ENCODE data around the gene GLUD2.

GLUD2 gene

DNA sequence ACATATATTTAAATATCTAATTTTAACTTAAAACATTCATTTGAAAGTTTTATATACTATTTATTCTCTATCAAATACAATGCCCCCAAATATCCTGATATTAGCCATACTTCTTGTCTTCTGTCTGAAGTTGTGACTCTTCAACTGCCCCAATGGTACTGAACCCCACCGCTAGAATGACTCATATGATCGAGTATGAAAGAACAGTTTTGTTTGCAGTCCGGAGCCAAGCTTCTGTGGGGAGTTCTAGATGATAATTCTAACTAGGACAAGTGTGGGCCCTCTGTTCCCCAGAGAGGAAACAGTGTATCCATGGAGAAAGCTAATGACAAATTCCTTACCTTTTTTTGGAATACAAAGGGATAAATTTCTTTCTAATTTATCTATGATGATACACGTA is 37.2 kb upstream of the GLUD2 start:
- Histone ChIP-seq H3K4me2 (ENCODE audit: low read length) (no peak overlapping the region), H3K36me3 (ENCODE audit: control insufficient read depth, insufficient read depth, low read length) (no peaks in the 10 kb centered on the region), H3K9me3 (ENCODE audit: control insufficient read depth, low read length) (no peaks in the 10 kb centered on the region), H3K4me3 (ENCODE audit: low read depth, low read length) (no peak overlapping the region), H3K4me1 (no peaks in the 10 kb centered on the region), H3K79me2 (no peaks in the 10 kb centered on the region), H3K9ac (no peak overlapping the region), H2AFZ (no peak overlapping the region), H3K27me3 (ENCODE audit: control insufficient read depth, insufficient read depth, low read length) (no peaks in the 10 kb centered on the region), H3K27ac (no peak overlapping the region)
- TF ChIP-seq, protein P1, sequence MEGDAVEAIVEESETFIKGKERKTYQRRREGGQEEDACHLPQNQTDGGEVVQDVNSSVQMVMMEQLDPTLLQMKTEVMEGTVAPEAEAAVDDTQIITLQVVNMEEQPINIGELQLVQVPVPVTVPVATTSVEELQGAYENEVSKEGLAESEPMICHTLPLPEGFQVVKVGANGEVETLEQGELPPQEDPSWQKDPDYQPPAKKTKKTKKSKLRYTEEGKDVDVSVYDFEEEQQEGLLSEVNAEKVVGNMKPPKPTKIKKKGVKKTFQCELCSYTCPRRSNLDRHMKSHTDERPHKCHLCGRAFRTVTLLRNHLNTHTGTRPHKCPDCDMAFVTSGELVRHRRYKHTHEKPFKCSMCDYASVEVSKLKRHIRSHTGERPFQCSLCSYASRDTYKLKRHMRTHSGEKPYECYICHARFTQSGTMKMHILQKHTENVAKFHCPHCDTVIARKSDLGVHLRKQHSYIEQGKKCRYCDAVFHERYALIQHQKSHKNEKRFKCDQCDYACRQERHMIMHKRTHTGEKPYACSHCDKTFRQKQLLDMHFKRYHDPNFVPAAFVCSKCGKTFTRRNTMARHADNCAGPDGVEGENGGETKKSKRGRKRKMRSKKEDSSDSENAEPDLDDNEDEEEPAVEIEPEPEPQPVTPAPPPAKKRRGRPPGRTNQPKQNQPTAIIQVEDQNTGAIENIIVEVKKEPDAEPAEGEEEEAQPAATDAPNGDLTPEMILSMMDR (IDR thresholded peaks at IDR 0.05) = no peak

GRCh38 chrX:121011254-121011653 is 36.2 kb upstream of the GLUD2 start:
- TF ChIP-seq, protein P1 (IDR thresholded peaks at IDR 0.05) = no peak
- Histone ChIP-seq H2AFZ (no peak overlapping the region), H3K79me2 (no peaks in the 10 kb centered on the region), H3K9me3 (ENCODE audit: control insufficient read depth, low read length) (no peaks in the 10 kb centered on the region), H3K4me3 (ENCODE audit: low read depth, low read length) (no peak overlapping the region), H3K9ac (no peak overlapping the region), H3K36me3 (ENCODE audit: control insufficient read depth, insufficient read depth, low read length) (no peaks in the 10 kb centered on the region), H3K4me2 (ENCODE audit: low read length) (no peak overlapping the region), H3K27me3 (ENCODE audit: control insufficient read depth, insufficient read depth, low read length) (no peaks in the 10 kb centered on the region), H3K4me1 (no peaks in the 10 kb centered on the region), H3K27ac (no peak overlapping the region)

- Histone ChIP-seq H3K9ac (no peak overlapping the region), H3K79me2 (no peaks in the 10 kb centered on the region), H3K9me3 (ENCODE audit: control insufficient read depth, low read length) (no peaks in the 10 kb centered on the region), H3K27me3 (ENCODE audit: control insufficient read depth, insufficient read depth, low read length) (no peaks in the 10 kb centered on the region), H3K36me3 (ENCODE audit: control insufficient read depth, insufficient read depth, low read length) (no peaks in the 10 kb centered on the region), H3K4me2 (ENCODE audit: low read length) (no peak overlapping the region), H3K4me3 (ENCODE audit: low read depth, low read length) (no peak overlapping the region), H3K4me1 (no peaks in the 10 kb centered on the region), H2AFZ (no peak overlapping the region), H3K27ac (no peak overlapping the region)
- TF ChIP-seq, protein P1 (IDR thresholded peaks at IDR 0.05) = no peak
Measured at GRCh38 chrX:121013897-121014455, 33.4 kb upstream of the GLUD2 start.

- no peak overlapping the region for H3K9ac ChIP-seq
- no peaks in the 10 kb centered on the region for H3K79me2 ChIP-seq
Measured at GRCh38 chrX:121014826-121015225, 32.6 kb upstream of the GLUD2 start.

GRCh38 chrX:121028419-121028818 is 19.0 kb upstream of the GLUD2 start:
- H3K27me3 ChIP-seq (ENCODE audit: control insufficient read depth, insufficient read depth, low read length) = no peaks in the 10 kb centered on the region
- no peak overlapping the region for H3K27ac ChIP-seq
- H3K9me3 ChIP-seq (ENCODE audit: control insufficient read depth, low read length) = no peaks in the 10 kb centered on the region
- H3K36me3 ChIP-seq (ENCODE audit: control insufficient read depth, insufficient read depth, low read length) = no peaks in the 10 kb centered on the region
- H3K4me2 ChIP-seq (ENCODE audit: low read length) = no peak overlapping the region
- H3K9ac ChIP-seq = no peak overlapping the region
- no peaks in the 10 kb centered on the region for H3K79me2 ChIP-seq
- no peak overlapping the region for H3K4me3 ChIP-seq (ENCODE audit: low read depth, low read length)
- H3K4me1 ChIP-seq = no peaks in the 10 kb centered on the region
- no peak overlapping the region for H2AFZ ChIP-seq
- TF ChIP-seq, protein P1 (IDR thresholded peaks at IDR 0.05) = no peak

More at GRCh38 chrX:121014826-121015225, 32.6 kb upstream of the GLUD2 start:
- no peak overlapping the region for H3K4me3 ChIP-seq (ENCODE audit: low read depth, low read length)
- TF ChIP-seq, protein P1 (IDR thresholded peaks at IDR 0.05) = no peak
- no peak overlapping the region for H3K4me2 ChIP-seq (ENCODE audit: low read length)
- no peaks in the 10 kb centered on the region for H3K27me3 ChIP-seq (ENCODE audit: control insufficient read depth, insufficient read depth, low read length)
- no peaks in the 10 kb centered on the region for H3K4me1 ChIP-seq
- no peaks in the 10 kb centered on the region for H3K9me3 ChIP-seq (ENCODE audit: control insufficient read depth, low read length)
- no peak overlapping the region for H3K27ac ChIP-seq
- H3K36me3 ChIP-seq (ENCODE audit: control insufficient read depth, insufficient read depth, low read length) = no peaks in the 10 kb centered on the region
- H2AFZ ChIP-seq = no peak overlapping the region

Data from parathyroid adenoma (tissue), 2 donors.